Esophagus squamous epithelium (tissue), 4 donors: Measurements from ENCODE around the gene MXRA5.

Experiments used
- POLR2A ChIP-seq, 4 donors: fragments of 450-650 bp; IDR thresholded peaks; one replicate each; pipeline ENCODE4 v1.6.1; 2017; ENCODE audit warnings: antibody characterized with exemption in 4 of 4, mild to moderate bottlenecking in 4 of 4, moderate library complexity in 3 of 4
- TF ChIP-seq, protein P1 (sequence below), 6 experiments: fragments of 450-650 bp in 4 of 6; fragments of 200-600 bp in 2 of 6; sonication (generic) in 2 of 6; IDR thresholded peaks; one replicate each; pipeline ENCODE4 v1.5.1; 2016 to 2019; ENCODE audit warnings: antibody characterized with exemption in 6 of 6, mild to moderate bottlenecking in 4 of 6, moderate library complexity in 4 of 6

DNA sequence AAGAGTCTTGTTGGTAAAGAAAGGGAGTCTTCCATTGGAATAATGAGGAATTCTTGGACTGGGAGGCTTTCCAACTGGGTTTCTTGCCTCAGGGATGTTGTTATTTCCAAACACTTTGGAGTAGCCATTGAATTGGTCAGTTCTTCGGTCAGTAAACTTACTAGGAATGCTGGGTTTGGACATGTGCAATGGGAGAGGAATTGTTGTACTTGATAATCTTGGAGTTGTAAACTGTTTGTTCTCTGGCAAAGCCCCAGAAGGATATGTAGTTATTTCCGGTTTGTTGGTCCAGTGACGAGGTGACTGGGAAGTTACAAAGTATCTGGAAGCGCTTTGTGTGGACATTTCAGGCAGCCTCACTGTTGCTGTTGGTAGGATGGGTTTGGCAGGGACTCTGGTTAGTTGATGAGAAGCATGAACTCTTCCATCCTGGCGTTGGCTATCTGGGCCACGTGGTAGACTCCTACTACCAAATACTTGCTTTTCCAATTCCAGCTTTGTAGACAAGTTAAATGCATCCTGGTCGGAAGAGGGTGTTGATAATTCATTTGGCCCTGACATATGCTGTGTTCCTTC lies 25.9 kb downstream of the MXRA5 start:
- TF ChIP-seq, protein P1, sequence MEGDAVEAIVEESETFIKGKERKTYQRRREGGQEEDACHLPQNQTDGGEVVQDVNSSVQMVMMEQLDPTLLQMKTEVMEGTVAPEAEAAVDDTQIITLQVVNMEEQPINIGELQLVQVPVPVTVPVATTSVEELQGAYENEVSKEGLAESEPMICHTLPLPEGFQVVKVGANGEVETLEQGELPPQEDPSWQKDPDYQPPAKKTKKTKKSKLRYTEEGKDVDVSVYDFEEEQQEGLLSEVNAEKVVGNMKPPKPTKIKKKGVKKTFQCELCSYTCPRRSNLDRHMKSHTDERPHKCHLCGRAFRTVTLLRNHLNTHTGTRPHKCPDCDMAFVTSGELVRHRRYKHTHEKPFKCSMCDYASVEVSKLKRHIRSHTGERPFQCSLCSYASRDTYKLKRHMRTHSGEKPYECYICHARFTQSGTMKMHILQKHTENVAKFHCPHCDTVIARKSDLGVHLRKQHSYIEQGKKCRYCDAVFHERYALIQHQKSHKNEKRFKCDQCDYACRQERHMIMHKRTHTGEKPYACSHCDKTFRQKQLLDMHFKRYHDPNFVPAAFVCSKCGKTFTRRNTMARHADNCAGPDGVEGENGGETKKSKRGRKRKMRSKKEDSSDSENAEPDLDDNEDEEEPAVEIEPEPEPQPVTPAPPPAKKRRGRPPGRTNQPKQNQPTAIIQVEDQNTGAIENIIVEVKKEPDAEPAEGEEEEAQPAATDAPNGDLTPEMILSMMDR (IDR thresholded peaks at IDR 0.05): no peak
- no peak for TF ChIP-seq POLR2A (IDR thresholded peaks at IDR 0.05)
